GM12873 (cell line): ENCODE measurements around the gene PTCH1.

ENCODE experiments used
- CTCF ChIP-seq: IDR thresholded peaks from 2 replicates; pipeline ENCODE4 v1.5.1; 2012; ENCODE audit warnings: low read depth, mild to moderate bottlenecking, moderate library complexity, low read length, control low read depth; ENCODE audit not compliant: insufficient read depth; ENCODE audit errors: missing control alignments

Gene PTCH1

GRCh38 chr9:95461448-95462248 is 55.1 kb downstream of the PTCH1 start:
- TF ChIP-seq CTCF, result no peak

GRCh38 chr9:95460518-95461164 is 56.1 kb downstream of the PTCH1 start:
- TF ChIP-seq CTCF, result no peak

GRCh38 chr9:95459851-95460517 is 56.8 kb downstream of the PTCH1 start:
- no peak for TF ChIP-seq CTCF

- TF ChIP-seq CTCF, result no peak
These were observed 57.6 kb downstream of the PTCH1 start for GRCh38 chr9:95459178-95459577.

GRCh38 chr9:95458666-95459065 is 58.1 kb downstream of the PTCH1 start:
- no peak for TF ChIP-seq CTCF

GRCh38 chr9:95457769-95458168 is 59.0 kb downstream of the PTCH1 start:
- TF ChIP-seq CTCF, result no peak

GRCh38 chr9:95455714-95456113 is 61.1 kb downstream of the PTCH1 start:
- TF ChIP-seq CTCF, result no peak
